WERI-Rb-1 (cell line): ENCODE measurements around the gene YEATS2.

Experiments
- DNase-seq: peaks from one replicate; pipeline ENCODE4 v3.0.0-alpha.2; 2020
- H3K27ac ChIP-seq: fragments of 250-450 bp; sonication (Bioruptor Pico); 2 replicates; pipeline ENCODE4 v1.5.1; 2020; ENCODE audit warnings: mild to moderate bottlenecking, moderate library complexity
- H3K27me3 ChIP-seq: fragments of 250-450 bp; sonication (Bioruptor Pico); 2 replicates; pipeline ENCODE4 v1.5.1; 2021; ENCODE audit warnings: mild to moderate bottlenecking, low read depth, moderate library complexity; ENCODE audit not compliant: insufficient read depth, severe bottlenecking
- H3K36me3 ChIP-seq: fragments of 250-450 bp; sonication (Bioruptor Pico); 2 replicates; pipeline ENCODE4 v1.5.1; 2020; ENCODE audit warnings: mild to moderate bottlenecking, moderate library complexity
- H3K4me3 ChIP-seq: 2 replicates; pipeline ENCODE4 v1.5.1; 2011; ENCODE audit warnings: low read depth, mild to moderate bottlenecking, control low read depth, low read length
- H3K9me3 ChIP-seq: fragments of 250-450 bp; sonication (Bioruptor Pico); 2 replicates; pipeline ENCODE4 v1.5.1; 2021; ENCODE audit warnings: mild to moderate bottlenecking, moderate library complexity; ENCODE audit not compliant: severe bottlenecking
- TF ChIP-seq, protein P1 (sequence below): IDR thresholded peaks from 2 replicates; pipeline ENCODE4 v1.5.1; 2011; ENCODE audit warnings: low read depth, mild to moderate bottlenecking, control low read depth, inconsistent platforms, low read length

YEATS2 gene

GRCh38 chr3:183794452-183794851 lies 96.9 kb downstream of the YEATS2 start:
- no peak overlapping the region for H3K4me3 ChIP-seq
- TF ChIP-seq, protein P1, sequence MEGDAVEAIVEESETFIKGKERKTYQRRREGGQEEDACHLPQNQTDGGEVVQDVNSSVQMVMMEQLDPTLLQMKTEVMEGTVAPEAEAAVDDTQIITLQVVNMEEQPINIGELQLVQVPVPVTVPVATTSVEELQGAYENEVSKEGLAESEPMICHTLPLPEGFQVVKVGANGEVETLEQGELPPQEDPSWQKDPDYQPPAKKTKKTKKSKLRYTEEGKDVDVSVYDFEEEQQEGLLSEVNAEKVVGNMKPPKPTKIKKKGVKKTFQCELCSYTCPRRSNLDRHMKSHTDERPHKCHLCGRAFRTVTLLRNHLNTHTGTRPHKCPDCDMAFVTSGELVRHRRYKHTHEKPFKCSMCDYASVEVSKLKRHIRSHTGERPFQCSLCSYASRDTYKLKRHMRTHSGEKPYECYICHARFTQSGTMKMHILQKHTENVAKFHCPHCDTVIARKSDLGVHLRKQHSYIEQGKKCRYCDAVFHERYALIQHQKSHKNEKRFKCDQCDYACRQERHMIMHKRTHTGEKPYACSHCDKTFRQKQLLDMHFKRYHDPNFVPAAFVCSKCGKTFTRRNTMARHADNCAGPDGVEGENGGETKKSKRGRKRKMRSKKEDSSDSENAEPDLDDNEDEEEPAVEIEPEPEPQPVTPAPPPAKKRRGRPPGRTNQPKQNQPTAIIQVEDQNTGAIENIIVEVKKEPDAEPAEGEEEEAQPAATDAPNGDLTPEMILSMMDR = no peak
- H3K9me3 ChIP-seq = no peaks in the 10 kb centered on the region
- H3K27ac ChIP-seq = no peak overlapping the region
- DNase-seq = no peak
- H3K36me3 ChIP-seq = peaks cover 77% of the 10 kb centered on the region
- H3K27me3 ChIP-seq = no peaks in the 10 kb centered on the region

GRCh38 chr3:183796372-183796771 lies 98.8 kb downstream of the YEATS2 start:
- H3K27me3 ChIP-seq = no peaks in the 10 kb centered on the region
- H3K27ac ChIP-seq = no peak overlapping the region
- no peaks in the 10 kb centered on the region for H3K9me3 ChIP-seq
- no peak for DNase-seq
- TF ChIP-seq, protein P1 = no peak
- H3K36me3 ChIP-seq = peaks cover 78% of the 10 kb centered on the region
- no peak overlapping the region for H3K4me3 ChIP-seq

- no peaks in the 10 kb centered on the region for H3K27me3 ChIP-seq
- peaks cover 78% of the 10 kb centered on the region for H3K36me3 ChIP-seq
- TF ChIP-seq, protein P1 = no peak
- H3K4me3 ChIP-seq = no peak overlapping the region
- no peak overlapping the region for H3K27ac ChIP-seq
- DNase-seq = no peak
- no peaks in the 10 kb centered on the region for H3K9me3 ChIP-seq
Observed at GRCh38 chr3:183797996-183798395, 100.4 kb downstream of the YEATS2 start.

DNA sequence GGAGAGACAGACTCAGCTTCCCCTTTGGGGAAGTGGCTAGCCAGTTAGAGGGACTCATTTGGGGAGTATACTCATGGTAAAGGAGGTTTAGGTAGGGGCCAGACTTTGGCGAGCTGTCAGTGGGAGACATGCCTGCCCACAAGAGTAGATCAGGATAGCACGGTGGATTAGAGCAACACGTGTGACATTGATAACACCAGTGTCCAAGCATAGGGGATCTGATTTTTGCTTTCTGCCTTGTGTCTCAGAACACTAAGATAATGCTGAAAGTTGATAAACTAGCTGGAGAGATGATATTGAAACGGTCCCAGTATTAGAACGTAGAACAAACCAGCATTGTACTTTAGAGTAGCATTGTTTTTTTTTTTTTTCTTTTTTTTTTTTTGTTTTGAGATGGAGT lies 101.9 kb downstream of the YEATS2 start:
- Histone ChIP-seq H3K4me3 (no peak overlapping the region), H3K27ac (no peak overlapping the region), H3K27me3 (no peaks in the 10 kb centered on the region), H3K36me3 (peaks cover 76% of the 10 kb centered on the region), H3K9me3 (no peaks in the 10 kb centered on the region)
- TF ChIP-seq, protein P1 = no peak
- no peak for DNase-seq

- no peaks in the 10 kb centered on the region for H3K9me3 ChIP-seq
- TF ChIP-seq, protein P1 = no peak
- H3K27ac ChIP-seq = no peak overlapping the region
- H3K4me3 ChIP-seq = no peak overlapping the region
- H3K27me3 ChIP-seq = no peaks in the 10 kb centered on the region
- peaks cover 83% of the 10 kb centered on the region for H3K36me3 ChIP-seq
- DNase-seq = no peak
Observed at GRCh38 chr3:183800243-183800863, 102.8 kb downstream of the YEATS2 start.

- DNase-seq = no peak
- no peak overlapping the region for H3K27ac ChIP-seq
- TF ChIP-seq, protein P1 = no peak
- H3K4me3 ChIP-seq = no peak overlapping the region
- H3K36me3 ChIP-seq = peaks cover 89% of the 10 kb centered on the region
- H3K9me3 ChIP-seq = no peaks in the 10 kb centered on the region
- H3K27me3 ChIP-seq = no peaks in the 10 kb centered on the region
Observed at GRCh38 chr3:183801601-183802000, 104.0 kb downstream of the YEATS2 start.
